Muscle of back (tissue), 11 donors: ENCODE data around the gene TMEM33. TPM values are rescaled to one million over a fixed set of nuclear protein-coding genes. Genes with fewer than 3 reads are reported as not detected.

ENCODE experiments used
- DNase-seq, 3 donors: peaks; one replicate each; pipeline versions ENCODE4 v3.0.0 to v3.0.0-alpha.2; 2013
- polyA plus RNA-seq, 10 donors: library from polyadenylated mRNA; unstranded; fragments of 120-200 nt; gene quantifications; one replicate each; pipeline ENCODE4 v1.2.1, GENCODE V29; 2013; ENCODE audit not compliant: insufficient read length in 10 of 10

Gene TMEM33
- polyA plus RNA-seq, 10 donors, result 17.5 to 22.0 (median 19.4) TPM

DNA sequence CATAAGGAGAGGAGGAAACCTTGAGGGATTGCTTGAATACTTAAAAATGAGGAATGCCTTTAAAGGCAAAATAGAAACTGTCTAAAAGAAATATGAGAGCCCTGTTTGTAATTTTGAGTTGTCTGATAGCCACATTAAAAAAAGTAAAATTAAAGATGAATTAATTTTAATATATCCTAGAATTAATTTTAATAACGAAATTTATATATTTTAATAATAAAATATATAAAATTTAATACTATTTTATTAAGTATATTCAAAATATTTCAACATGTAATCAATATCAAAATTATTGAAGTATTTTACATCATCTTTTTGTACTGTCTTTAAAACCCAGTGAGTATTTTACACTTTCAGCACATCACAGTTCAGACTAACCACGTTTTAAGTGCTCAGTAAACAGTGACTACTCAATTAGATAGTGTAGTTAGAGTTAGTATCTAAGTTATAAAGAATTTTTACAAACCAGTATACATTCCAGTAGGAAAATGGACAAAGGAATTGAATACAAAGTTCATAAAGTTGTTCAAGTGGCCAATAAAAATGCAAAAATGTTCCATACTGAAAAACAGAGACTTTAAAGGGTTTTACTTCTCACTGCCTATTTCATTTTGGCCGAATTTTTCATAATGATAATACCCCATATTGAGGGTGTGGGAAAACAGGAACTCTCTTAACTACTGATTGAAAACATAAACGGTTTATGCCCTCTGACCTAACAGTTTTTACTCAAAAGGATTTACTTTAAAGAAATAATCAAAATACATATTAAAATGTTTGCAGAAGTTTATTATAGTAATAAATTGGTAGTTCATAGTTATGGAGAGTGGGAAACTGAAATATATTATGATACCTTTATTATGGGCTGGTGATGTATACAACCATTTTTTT is 58.0 kb downstream of the TMEM33 start:
- DNase-seq, result no peak

DNA sequence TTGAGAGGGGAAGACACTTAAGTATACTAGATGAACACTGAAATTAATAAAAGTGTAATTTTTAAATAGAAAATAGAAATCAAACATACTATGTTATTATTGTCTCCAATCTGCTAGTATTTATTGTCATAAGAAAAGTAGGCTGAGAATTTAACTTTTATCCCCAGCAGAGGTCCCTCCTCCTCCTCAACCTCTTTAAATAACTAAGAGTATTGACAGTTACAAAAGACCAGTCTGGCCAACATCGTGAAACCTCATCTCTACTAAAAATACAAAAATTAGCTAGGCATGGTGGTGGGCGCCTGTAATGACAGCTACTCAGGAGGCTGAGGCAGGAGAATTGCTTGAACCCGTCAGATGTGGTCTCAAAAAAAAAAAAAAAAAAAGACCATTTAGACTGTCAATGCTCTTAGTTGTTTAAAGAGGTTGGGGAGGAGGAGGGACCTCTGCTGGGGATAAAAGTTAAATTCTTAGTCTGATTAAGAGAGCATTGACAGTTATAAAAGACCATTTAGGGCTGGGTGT is 59.3 kb downstream of the TMEM33 start:
- DNase-seq, result no peak

GRCh38 chr4:41998019-41998418 is 62.8 kb downstream of the TMEM33 start:
- no peak for DNase-seq

GRCh38 chr4:41999321-41999720 is 64.1 kb downstream of the TMEM33 start:
- DNase-seq, result no peak

- no peak for DNase-seq
Observed at GRCh38 chr4:42008011-42008786, 73.0 kb downstream of the TMEM33 start.

Other genes starting within 250 kb of the TMEM33 start
- gene PHOX2B, start 186.7 kb upstream of the TMEM33 start, polyA plus RNA-seq, result not detected
- gene DCAF4L1, start 46.3 kb downstream of the TMEM33 start, polyA plus RNA-seq, result under 1 TPM; 0.05 to 0.39 (median 0.26) TPM
- gene SLC30A9, start 55.1 kb downstream of the TMEM33 start, polyA plus RNA-seq, result 10 to 100 TPM; 47.4 to 68.1 (median 56.5) TPM
- under 1 TPM; 0.03 to 0.33 (median 0.19) TPM for gene BEND4, start 217.2 kb downstream of the TMEM33 start, polyA plus RNA-seq